GM19240 (cell line): ENCODE results near the gene OSBPL6.

Experiments
- DNase-seq: peaks from one replicate; pipeline ENCODE4 v3.0.0; 2011; ENCODE audit warnings: low spot score; ENCODE audit not compliant: insufficient read length

The OSBPL6 gene

GRCh38 chr2:178238750-178239149 is 44.4 kb downstream of the OSBPL6 start:
- no peak for DNase-seq

- DNase-seq: no peak
These were observed 47.7 kb downstream of the OSBPL6 start for GRCh38 chr2:178241844-178242551.

GRCh38 chr2:178242552-178242883 is 48.2 kb downstream of the OSBPL6 start:
- DNase-seq: no peak

GRCh38 chr2:178243961-178244360 is 49.6 kb downstream of the OSBPL6 start:
- DNase-seq: no peak

- no peak for DNase-seq
These were observed 50.5 kb downstream of the OSBPL6 start for GRCh38 chr2:178244777-178245176.

- DNase-seq: no peak
These were observed 52.4 kb downstream of the OSBPL6 start for GRCh38 chr2:178246696-178247095.

GRCh38 chr2:178247250-178247649 is 52.9 kb downstream of the OSBPL6 start:
- DNase-seq: no peak

- DNase-seq: no peak
These were observed 56.1 kb downstream of the OSBPL6 start for GRCh38 chr2:178250429-178250828.

GRCh38 chr2:178251151-178251955 is 57.0 kb downstream of the OSBPL6 start:
- DNase-seq: no peak

- no peak for DNase-seq
These were observed 62.2 kb downstream of the OSBPL6 start for GRCh38 chr2:178256382-178257042.

- DNase-seq: no peak
These were observed 62.8 kb downstream of the OSBPL6 start for GRCh38 chr2:178257127-178257526.

- DNase-seq: no peak
These were observed 64.6 kb downstream of the OSBPL6 start for GRCh38 chr2:178258916-178259315.

GRCh38 chr2:178263159-178263860 is 69.0 kb downstream of the OSBPL6 start:
- no peak for DNase-seq

- DNase-seq: no peak
These were observed 69.9 kb downstream of the OSBPL6 start for GRCh38 chr2:178264211-178264610.

GRCh38 chr2:178265851-178266250 is 71.5 kb downstream of the OSBPL6 start:
- DNase-seq: no peak

GRCh38 chr2:178266445-178266844 is 72.1 kb downstream of the OSBPL6 start:
- DNase-seq: no peak

GRCh38 chr2:178267660-178268059 is 73.3 kb downstream of the OSBPL6 start:
- DNase-seq: no peak

GRCh38 chr2:178268435-178268834 is 74.1 kb downstream of the OSBPL6 start:
- no peak for DNase-seq

- no peak for DNase-seq
These were observed 75.3 kb downstream of the OSBPL6 start for GRCh38 chr2:178269438-178270224.

GRCh38 chr2:178270338-178270737 is 76.0 kb downstream of the OSBPL6 start:
- DNase-seq: no peak

GRCh38 chr2:178271094-178271493 is 76.8 kb downstream of the OSBPL6 start:
- no peak for DNase-seq
